OCI-LY3 (cell line): ENCODE data around the gene TAF4.

Experiments
- EZH2phosphoT487 ChIP-seq: fragments of 200-600 bp; shearing (Covaris generic); IDR thresholded peaks from 2 replicates; pipeline ENCODE4 v1.6.1; 2018; ENCODE audit warnings: antibody characterized with exemption, mixed run types, low read depth
- TF ChIP-seq, protein P1 (sequence below): fragments of 200-600, 300-600 bp; sonication (generic); IDR thresholded peaks from 2 replicates; pipeline ENCODE4 v1.5.1; 2014; ENCODE audit warnings: antibody characterized with exemption, low read length, low read depth

GRCh38 chr20:61974357-61974665, 91.4 kb downstream of the TAF4 start:
- TF ChIP-seq, protein P1, sequence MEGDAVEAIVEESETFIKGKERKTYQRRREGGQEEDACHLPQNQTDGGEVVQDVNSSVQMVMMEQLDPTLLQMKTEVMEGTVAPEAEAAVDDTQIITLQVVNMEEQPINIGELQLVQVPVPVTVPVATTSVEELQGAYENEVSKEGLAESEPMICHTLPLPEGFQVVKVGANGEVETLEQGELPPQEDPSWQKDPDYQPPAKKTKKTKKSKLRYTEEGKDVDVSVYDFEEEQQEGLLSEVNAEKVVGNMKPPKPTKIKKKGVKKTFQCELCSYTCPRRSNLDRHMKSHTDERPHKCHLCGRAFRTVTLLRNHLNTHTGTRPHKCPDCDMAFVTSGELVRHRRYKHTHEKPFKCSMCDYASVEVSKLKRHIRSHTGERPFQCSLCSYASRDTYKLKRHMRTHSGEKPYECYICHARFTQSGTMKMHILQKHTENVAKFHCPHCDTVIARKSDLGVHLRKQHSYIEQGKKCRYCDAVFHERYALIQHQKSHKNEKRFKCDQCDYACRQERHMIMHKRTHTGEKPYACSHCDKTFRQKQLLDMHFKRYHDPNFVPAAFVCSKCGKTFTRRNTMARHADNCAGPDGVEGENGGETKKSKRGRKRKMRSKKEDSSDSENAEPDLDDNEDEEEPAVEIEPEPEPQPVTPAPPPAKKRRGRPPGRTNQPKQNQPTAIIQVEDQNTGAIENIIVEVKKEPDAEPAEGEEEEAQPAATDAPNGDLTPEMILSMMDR = no peak
- TF ChIP-seq EZH2phosphoT487 = no peak
